Measurements from ENCODE around the gene AHNAK2.
"Not testable (repeated sequence)": the region's sequence is repeated elsewhere in the genome, so short reads cannot be mapped to it uniquely, and the experiment has no call there.

AHNAK2 gene

DNA sequence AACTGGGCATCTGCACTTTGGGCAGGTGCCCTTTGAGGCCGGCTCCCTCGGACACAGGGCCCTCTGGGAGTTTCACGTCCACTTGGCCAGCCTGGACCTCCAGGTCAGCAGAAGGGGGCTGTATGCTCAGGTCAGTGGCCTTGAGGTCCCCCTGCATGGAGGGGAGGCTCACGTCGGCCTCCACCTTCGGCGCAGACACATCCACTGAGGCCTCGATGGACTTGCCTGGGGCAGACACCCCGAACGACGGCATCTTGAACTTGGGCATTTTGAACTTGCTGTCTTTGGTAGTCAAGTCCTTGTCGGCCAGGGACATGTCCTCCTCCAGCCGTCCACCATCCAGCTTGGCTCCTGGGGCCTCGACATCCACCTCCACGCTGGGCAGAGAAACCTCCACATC, 27.5 kb downstream of the AHNAK2 start:
- not testable (repeated sequence) for DNase-seq

DNA sequence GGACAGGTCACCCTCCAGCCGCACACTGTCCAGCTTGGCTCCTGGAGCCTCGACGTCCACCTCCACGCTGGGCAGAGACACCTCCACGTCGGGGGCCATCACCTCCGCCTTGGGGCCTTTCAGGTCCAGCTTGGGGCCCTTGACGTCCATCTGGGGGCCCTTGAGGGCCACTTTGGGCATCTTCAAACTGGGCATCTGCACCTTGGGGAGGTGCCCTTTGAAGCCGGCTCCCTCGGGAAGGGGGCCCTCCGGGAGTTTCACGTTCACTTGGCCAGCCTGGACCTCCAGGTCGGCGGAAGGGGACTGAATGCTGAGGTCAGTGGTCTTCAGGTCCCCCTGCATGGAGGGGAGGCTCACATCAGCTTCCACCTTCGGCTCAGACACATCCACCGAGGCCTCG, 28.2 kb downstream of the AHNAK2 start:
- DNase-seq: no peak

GRCh38 chr14:104949406-104949955, 28.7 kb downstream of the AHNAK2 start:
- DNase-seq: not testable (repeated sequence)

DNA sequence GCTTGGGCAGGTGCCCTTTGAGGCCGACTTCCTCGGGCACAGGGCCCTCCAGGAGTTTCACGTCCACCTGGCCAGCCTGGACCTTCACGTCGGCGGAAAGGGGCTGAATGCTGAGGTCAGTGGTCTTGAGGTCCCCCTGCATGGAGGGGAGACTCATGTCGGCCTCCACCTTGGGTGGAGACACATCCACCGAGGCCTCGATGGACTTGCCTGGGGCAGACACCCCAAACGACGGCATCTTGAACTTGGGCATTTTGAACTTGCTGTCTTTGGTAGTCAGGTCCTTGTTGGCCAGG, 29.5 kb downstream of the AHNAK2 start:
- no peak for DNase-seq

- DNase-seq: not testable (repeated sequence)
These were observed 30.1 kb downstream of the AHNAK2 start for GRCh38 chr14:104947881-104948735.

- not testable (repeated sequence) for DNase-seq
These were observed 31.0 kb downstream of the AHNAK2 start for GRCh38 chr14:104947201-104947600.

DNA sequence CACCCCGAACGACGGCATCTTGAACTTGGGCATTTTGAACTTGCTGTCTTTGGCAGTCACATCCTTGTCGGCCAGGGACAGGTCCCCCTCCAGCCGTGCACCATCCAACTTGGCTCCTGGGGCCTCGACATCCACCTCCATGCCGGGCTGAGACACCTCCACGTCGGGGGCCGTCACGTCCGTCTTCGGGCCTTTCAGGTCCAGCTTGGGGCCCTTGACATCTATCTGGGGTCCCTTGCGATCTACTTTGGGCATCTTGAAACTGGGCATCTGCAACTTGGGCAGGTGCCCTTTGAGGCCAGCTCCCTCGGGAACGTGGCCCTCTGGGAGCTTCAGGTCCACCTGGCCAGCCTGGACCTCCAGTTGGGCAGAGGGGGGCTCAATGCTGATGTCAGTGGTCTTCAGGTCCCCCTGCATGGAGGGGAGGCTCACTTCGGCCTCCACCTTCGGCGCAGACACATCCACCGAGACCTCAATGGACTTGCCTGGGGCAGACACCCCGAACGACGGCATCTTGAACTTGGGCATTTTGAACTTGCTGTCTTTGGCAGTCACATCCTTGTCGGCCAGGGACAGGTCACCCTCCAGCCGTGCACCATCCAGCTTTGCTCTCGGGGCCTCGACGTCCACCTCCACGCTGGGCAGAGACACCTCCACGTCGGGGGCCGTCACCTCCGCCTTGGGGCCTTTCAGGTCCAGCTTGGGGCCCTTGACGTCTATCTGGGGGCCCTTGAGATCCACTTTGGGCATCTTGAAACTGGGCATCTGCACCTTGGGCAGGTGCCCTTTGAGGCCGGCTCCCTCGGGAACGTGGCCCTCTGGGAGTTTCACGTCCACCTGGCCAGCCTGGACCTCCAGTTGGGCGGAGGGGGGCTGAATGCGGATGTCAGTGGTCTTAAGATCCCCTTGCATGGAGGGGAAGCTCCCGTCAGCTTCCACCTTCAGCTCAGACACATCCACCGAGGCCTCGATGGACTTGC, 31.9 kb downstream of the AHNAK2 start:
- not testable (repeated sequence) for DNase-seq

GRCh38 chr14:104945266-104945665, 32.9 kb downstream of the AHNAK2 start:
- DNase-seq: not testable (repeated sequence)

- DNase-seq: not testable (repeated sequence)
These were observed 33.6 kb downstream of the AHNAK2 start for GRCh38 chr14:104944436-104945205.

DNA sequence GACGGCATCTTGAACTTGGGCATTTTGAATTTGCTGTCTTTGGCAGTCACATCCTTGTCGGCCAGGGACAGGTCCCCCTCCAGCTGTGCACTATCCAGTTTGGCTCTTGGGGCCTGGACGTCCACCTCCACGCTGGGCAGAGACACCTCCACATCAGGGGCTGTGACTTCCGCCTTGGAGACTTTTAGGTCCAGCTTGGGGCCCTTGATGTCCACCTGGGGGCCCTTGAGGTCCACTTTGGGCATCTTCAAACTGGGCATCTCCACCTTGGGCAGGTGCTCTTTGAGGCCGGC, 34.2 kb downstream of the AHNAK2 start:
- not testable (repeated sequence) for DNase-seq

GRCh38 chr14:104943216-104944015, 34.8 kb downstream of the AHNAK2 start:
- DNase-seq: not testable (repeated sequence)

- no peak for DNase-seq
These were observed 35.6 kb downstream of the AHNAK2 start for GRCh38 chr14:104942586-104942985.

DNA sequence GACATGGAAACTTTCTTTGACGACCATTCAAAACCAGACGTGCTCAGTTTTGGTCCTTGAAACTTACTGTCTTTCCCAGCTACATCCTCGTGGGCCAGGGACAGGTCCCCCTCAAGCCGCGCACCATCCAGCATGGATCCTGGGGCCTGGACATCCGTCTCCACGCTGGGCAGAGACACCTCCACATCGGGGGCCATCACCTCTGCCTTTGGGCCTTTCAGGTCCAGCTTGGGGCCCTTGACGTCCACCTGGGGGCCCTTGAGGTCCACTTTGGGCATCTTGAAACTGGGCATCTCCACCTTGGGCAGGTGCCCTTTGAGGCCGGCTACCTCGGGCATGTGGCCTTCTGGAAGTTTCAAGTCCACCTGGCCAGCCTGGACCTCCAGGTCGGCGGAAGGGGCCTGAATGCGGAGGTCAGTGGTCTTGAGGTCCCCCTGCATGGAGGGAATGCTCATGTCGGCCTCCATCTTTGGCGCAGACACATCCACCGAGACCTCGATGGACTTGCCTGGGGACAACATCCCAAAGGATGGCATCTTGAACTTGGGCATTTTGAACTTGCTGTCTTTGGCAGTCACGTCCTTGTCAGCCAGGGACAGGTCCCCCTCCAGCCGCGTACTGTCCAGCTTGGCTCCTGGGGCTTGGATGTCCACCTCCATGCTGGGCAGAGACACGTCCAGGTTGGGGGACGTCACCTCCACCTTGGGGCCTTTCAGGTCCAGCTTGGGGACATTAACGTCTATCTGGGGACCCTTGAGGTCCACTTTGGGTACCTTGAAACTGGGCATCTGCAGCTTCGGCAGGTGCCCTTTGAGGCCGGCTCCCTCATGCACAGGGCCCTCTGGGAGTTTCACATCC, 36.4 kb downstream of the AHNAK2 start:
- DNase-seq: no peak

DNA sequence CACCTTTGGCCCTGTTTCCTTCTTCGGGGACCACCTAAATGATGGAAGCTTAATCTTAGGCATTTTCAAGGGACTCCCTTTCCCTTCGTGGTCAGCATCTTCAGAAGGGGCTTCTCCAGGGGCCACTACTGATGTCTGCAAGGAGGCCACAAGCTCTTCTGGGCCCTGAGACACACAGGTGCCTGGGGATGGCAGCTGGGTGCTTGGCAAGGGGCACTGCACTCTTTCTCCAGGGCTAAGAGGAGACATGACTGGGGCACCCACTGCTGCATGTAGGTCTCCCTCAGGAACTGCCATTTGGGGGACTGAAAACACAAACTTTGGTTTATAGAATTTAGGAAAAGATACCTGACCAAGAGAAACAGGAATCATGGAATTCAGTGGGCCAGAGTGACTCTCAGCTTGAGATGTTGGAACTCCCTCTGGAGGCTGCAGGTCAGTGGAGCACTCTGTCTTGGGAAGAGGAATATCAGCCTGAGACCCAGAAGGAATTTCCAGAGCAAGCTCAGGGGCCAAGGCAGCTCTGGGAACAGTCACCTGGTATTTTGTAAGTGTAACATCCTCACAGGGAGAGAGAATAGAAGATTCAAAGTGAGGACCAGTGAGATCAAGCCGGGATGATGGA, 37.5 kb downstream of the AHNAK2 start:
- DNase-seq: no peak

DNA sequence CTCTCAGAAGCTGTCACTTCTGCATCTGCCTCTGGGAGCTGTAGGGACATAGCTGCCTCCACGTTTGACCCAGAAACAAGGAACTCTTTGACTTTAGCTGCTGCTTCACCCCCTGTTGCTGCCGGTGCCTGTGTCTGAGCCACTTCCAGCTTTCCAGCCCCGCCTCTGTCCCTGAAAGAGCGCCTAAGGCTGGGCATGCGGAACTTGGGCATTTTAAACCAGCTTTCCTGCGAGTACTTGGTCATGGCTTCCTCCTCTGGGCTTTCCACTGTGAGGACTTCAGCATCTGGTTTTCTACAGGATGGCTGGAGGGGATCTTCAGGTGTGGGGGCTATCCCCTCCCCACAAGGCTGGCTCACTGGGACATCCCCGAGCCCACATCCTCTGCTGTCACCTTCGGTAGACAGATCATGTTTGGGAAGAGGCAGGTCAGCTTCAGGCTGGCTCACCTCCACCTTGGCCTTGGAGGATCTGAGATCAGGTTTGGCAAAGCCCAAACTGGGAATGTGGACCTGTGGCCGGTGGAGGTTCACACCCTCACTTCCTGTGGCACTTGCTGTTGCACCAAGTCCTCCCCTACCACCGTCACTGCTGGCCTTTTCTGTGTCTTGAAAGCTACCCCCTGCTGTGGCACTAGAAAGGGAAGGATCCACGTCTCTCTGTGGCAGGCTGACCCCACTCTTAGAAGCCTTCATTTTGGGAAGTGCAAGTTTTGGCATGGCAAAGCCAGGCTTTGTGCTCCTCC, 38.3 kb downstream of the AHNAK2 start:
- no peak for DNase-seq

- no peak for DNase-seq
These were observed 39.2 kb downstream of the AHNAK2 start for GRCh38 chr14:104938960-104939359.

- DNase-seq: no peak
These were observed 39.7 kb downstream of the AHNAK2 start for GRCh38 chr14:104938436-104938835.

GRCh38 chr14:104937694-104938365, 40.3 kb downstream of the AHNAK2 start:
- no peak for DNase-seq

- DNase-seq: no peak
These were observed 41.0 kb downstream of the AHNAK2 start for GRCh38 chr14:104937161-104937560.
